GM12878 (cell line): ENCODE results near the gene SPATC1L. TPM values are rescaled to one million over a fixed set of nuclear protein-coding genes. Genes with fewer than 3 reads are reported as not detected.

Source experiments
- CBX5 ChIP-seq: sonication (generic); IDR thresholded peaks from 2 replicates; pipeline ENCODE4 v1.6.1; 2016; ENCODE audit warnings: low read depth, moderate library complexity, mild to moderate bottlenecking, inconsistent platforms
- HDGF ChIP-seq: fragments of 450-650 bp; IDR thresholded peaks from 2 replicates; pipeline ENCODE4 v1.6.1; 2016; ENCODE audit warnings: antibody characterized with exemption
- JUND ChIP-seq: IDR thresholded peaks from 2 replicates; pipeline ENCODE4 v1.6.1; 2012; ENCODE audit warnings: low read depth, mild to moderate bottlenecking, low read length, improper control_type of control experiment, moderate library complexity
- KDM1A ChIP-seq: fragments of 200-600 bp; sonication (generic); IDR thresholded peaks from 2 replicates; pipeline ENCODE4 v1.6.1; 2016; ENCODE audit warnings: borderline replicate concordance
- MXI1 ChIP-seq: fragments of 150-350 bp; IDR thresholded peaks from 2 replicates; pipeline ENCODE4 v1.6.1; 2011; ENCODE audit warnings: low read depth, mild to moderate bottlenecking, inconsistent platforms, low read length, improper control_type of control experiment
- NFYB ChIP-seq: IDR thresholded peaks from 2 replicates; pipeline ENCODE4 v1.6.1; 2011; ENCODE audit warnings: low read depth, mild to moderate bottlenecking, low read length, improper control_type of control experiment, moderate library complexity; ENCODE audit not compliant: insufficient read depth
- SUPT20H ChIP-seq: IDR thresholded peaks from 2 replicates; pipeline ENCODE4 v1.6.1; 2011; ENCODE audit warnings: low read depth, mild to moderate bottlenecking, low read length, moderate library complexity, borderline replicate concordance; ENCODE audit not compliant: control insufficient read depth
- ZNF217 ChIP-seq: fragments of 450-650 bp; IDR thresholded peaks from 2 replicates; pipeline ENCODE4 v1.6.1; 2017; ENCODE audit warnings: antibody characterized with exemption, mild to moderate bottlenecking
- ZNF384 ChIP-seq: IDR thresholded peaks from 2 replicates; pipeline ENCODE4 v1.6.1; 2012; ENCODE audit warnings: low read depth, mild to moderate bottlenecking, low read length, improper control_type of control experiment, borderline replicate concordance
- polyA plus RNA-seq, 11 experiments: library from polyadenylated mRNA; depleted of rRNA in 4 of 11; unstranded in 6 of 11; stranded (reverse) in 5 of 11; fragments of >200 nt; fragmentation: Nextera tagmentation in 4 of 11; fragmentation: Illumina TruSeq in 1 of 11; extraction: Ambion mirVana in 4 of 11; extraction: Trizol in 1 of 11; gene quantifications; 1 replicate in 1 of 11; 2 replicates in 10 of 11; pipeline versions ENCODE4 v1.2.1 to v1.2.3, GENCODE V29; 2011 to 2016; ENCODE audit warnings: inconsistent platforms in 2 of 11, missing spikeins in 2 of 11, low read depth in 1 of 11
- total RNA-seq, 4 experiments: library from RNA; depleted of rRNA in 3 of 4; stranded (reverse); fragments of >200 nt in 3 of 4; fragmentation: Illumina TruSeq in 1 of 4; extraction: Trizol in 1 of 4; gene quantifications; 2 replicates each; pipeline versions ENCODE4 v1.2.1 to v1.2.3, GENCODE V29; 2013 to 2021
- TF ChIP-seq, protein P1 (sequence below): fragments of 450-650 bp; formaldehyde crosslinking; IDR thresholded peaks from 2 replicates; pipeline ENCODE4 v1.5.0; 2022; ENCODE audit warnings: mild to moderate bottlenecking, missing genetic modification characterization
- TF ChIP-seq, protein P2 (sequence below): IDR thresholded peaks from 2 replicates; pipeline ENCODE4 v1.6.1; 2011; ENCODE audit warnings: borderline replicate concordance, low read depth, mild to moderate bottlenecking, moderate library complexity, mixed read lengths, low read length; ENCODE audit not compliant: insufficient read depth; ENCODE audit errors: extremely low read length

SPATC1L gene
- total and polyA plus RNA-seq, 10 of the 15 experiments (the other 5 are each of a cell fraction or from before 2014, with no cell fraction given): 1.4 to 16.0 (median 7.0) TPM; not detected in 2

DNA sequence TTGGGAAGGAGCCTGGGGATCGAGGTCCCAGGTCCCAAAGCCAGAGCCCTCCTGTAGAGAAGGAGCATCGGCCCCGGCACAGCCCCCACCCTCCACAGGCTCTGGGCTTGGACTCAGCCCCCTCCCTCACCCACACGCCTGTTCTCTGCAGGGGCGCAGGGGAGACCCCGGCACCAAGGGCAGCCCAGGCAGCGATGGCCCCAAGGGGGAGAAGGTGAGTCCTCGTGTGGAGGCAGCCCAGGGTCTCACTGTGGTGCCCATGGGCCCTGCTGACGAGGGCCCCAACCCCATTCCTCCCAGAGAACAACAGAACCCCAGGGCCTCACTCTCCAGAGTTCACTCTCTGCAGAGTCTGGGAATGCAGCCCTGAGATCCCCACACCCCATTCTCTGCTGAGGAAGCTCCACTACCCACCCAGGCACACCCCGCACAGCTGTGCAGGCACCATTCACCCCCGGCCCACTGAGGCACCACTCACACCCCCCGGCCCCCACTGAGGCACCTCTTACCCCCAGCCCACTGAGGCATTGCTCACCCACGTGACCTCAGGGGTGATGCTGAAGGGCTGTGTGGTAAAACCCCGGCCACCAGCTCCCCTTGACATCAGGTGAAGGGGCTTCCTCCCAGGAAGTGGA is 64.5 kb downstream of the SPATC1L start (continued):
- no peak for TF ChIP-seq HDGF
- no peak for TF ChIP-seq KDM1A
- TF ChIP-seq, protein P1, sequence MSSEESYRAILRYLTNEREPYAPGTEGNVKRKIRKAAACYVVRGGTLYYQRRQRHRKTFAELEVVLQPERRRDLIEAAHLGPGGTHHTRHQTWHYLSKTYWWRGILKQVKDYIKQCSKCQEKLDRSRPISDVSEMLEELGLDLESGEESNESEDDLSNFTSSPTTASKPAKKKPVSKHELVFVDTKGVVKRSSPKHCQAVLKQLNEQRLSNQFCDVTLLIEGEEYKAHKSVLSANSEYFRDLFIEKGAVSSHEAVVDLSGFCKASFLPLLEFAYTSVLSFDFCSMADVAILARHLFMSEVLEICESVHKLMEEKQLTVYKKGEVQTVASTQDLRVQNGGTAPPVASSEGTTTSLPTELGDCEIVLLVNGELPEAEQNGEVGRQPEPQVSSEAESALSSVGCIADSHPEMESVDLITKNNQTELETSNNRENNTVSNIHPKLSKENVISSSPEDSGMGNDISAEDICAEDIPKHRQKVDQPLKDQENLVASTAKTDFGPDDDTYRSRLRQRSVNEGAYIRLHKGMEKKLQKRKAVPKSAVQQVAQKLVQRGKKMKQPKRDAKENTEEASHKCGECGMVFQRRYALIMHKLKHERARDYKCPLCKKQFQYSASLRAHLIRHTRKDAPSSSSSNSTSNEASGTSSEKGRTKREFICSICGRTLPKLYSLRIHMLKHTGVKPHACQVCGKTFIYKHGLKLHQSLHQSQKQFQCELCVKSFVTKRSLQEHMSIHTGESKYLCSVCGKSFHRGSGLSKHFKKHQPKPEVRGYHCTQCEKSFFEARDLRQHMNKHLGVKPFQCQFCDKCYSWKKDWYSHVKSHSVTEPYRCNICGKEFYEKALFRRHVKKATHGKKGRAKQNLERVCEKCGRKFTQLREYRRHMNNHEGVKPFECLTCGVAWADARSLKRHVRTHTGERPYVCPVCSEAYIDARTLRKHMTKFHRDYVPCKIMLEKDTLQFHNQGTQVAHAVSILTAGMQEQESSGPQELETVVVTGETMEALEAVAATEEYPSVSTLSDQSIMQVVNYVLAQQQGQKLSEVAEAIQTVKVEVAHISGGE (CRISPR knock-in tag): no peak
- TF ChIP-seq ZNF217: no peak
- no peak for TF ChIP-seq MXI1
- no peak for TF ChIP-seq CBX5
- TF ChIP-seq JUND: no peak
- TF ChIP-seq SUPT20H: no peak
- TF ChIP-seq ZNF384: no peak
- TF ChIP-seq, protein P2, sequence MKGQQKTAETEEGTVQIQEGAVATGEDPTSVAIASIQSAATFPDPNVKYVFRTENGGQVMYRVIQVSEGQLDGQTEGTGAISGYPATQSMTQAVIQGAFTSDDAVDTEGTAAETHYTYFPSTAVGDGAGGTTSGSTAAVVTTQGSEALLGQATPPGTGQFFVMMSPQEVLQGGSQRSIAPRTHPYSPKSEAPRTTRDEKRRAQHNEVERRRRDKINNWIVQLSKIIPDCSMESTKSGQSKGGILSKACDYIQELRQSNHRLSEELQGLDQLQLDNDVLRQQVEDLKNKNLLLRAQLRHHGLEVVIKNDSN: no peak
- TF ChIP-seq NFYB: no peak
